Stomach (tissue), 4 donors: ENCODE results near the gene BABAM2.

Experiments
- CTCF ChIP-seq, 7 experiments: fragments of 450-650 bp in 4 of 7; fragments of 200-600 bp in 3 of 7; sonication (generic) in 3 of 7; IDR thresholded peaks; one replicate each; pipeline ENCODE4 v1.5.1; 2016 to 2019; ENCODE audit warnings: antibody characterized with exemption in 7 of 7, control low read depth in 2 of 7, mild to moderate bottlenecking in 1 of 7
- EP300 ChIP-seq: sonication (generic); formaldehyde crosslinking; IDR thresholded peaks from one replicate; pipeline ENCODE4 v1.6.1; 2017; ENCODE audit warnings: antibody characterized with exemption
- POLR2A ChIP-seq, 4 donors: fragments of 450-650 bp; IDR thresholded peaks; one replicate each; pipeline ENCODE4 v1.6.1; 2016; ENCODE audit warnings: antibody characterized with exemption in 4 of 4, control low read depth in 2 of 4, mild to moderate bottlenecking in 1 of 4, moderate library complexity in 1 of 4
- POLR2AphosphoS5 ChIP-seq, 3 donors: sonication (generic); formaldehyde crosslinking; IDR thresholded peaks; one replicate each; pipeline ENCODE4 v1.6.1; 2016; ENCODE audit warnings: antibody characterized with exemption in 3 of 3

- TF ChIP-seq POLR2A (IDR thresholded peaks at IDR 0.05) (no peak), CTCF (IDR thresholded peaks at IDR 0.05) (no peak), EP300 (no peak), POLR2AphosphoS5 (IDR thresholded peaks at IDR 0.05) (no peak)
These were observed 40.9 kb downstream of the BABAM2 start for GRCh38 chr2:27931361-27931950.
